Measurements from ENCODE around the gene SSH2. TPM values are rescaled to one million over a fixed set of nuclear protein-coding genes. Genes with fewer than 3 reads are reported as not detected.

SSH2 gene
- total RNA-seq, 4 donors from 2014 or later, result 20.7 to 31.1 (median 23.1) TPM

- TF ChIP-seq POLR2AphosphoS5 (IDR thresholded peaks at IDR 0.05) (no peak), POLR2A (IDR thresholded peaks at IDR 0.05; ENCODE audit: low read depth) (no peak), EP300 (IDR thresholded peaks at IDR 0.05) (no peak)
- TF ChIP-seq, protein P1, sequence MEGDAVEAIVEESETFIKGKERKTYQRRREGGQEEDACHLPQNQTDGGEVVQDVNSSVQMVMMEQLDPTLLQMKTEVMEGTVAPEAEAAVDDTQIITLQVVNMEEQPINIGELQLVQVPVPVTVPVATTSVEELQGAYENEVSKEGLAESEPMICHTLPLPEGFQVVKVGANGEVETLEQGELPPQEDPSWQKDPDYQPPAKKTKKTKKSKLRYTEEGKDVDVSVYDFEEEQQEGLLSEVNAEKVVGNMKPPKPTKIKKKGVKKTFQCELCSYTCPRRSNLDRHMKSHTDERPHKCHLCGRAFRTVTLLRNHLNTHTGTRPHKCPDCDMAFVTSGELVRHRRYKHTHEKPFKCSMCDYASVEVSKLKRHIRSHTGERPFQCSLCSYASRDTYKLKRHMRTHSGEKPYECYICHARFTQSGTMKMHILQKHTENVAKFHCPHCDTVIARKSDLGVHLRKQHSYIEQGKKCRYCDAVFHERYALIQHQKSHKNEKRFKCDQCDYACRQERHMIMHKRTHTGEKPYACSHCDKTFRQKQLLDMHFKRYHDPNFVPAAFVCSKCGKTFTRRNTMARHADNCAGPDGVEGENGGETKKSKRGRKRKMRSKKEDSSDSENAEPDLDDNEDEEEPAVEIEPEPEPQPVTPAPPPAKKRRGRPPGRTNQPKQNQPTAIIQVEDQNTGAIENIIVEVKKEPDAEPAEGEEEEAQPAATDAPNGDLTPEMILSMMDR (IDR thresholded peaks at IDR 0.05), result no peak
- intact Hi-C loops (cut with DNase I), result loop anchor here (5.0 kb wide), 1 partner anchor 40 kb away; no protein-coding TSS in a partner anchor
- WGBS, result 79% methylated on average over 6 of the region's 6 CpGs
- no peaks in the 10 kb centered on the region for H3K27me3 ChIP-seq
- peaks cover 80 to 92% (median 88%) of the 10 kb centered on the region in 4 donors for H3K4me1 ChIP-seq
- H3K27ac ChIP-seq (replicated peaks in 1 of 4), result peak overlapping the region; percentile 85 to 94 (median 88)
- no peak for DNase-seq (ENCODE audit: extremely low spot score)
- H3K9me3 ChIP-seq, result no peaks in the 10 kb centered on the region
- H3K36me3 ChIP-seq, result peaks cover 3 to 12% (median 11%) of the 10 kb centered on the region in 4 donors
- H3K4me3 ChIP-seq, result peak overlapping the region; percentile 85 to 99 (median 88)
Measured at GRCh38 chr17:29587591-29587990, 342.4 kb downstream of the SSH2 start.

DNA sequence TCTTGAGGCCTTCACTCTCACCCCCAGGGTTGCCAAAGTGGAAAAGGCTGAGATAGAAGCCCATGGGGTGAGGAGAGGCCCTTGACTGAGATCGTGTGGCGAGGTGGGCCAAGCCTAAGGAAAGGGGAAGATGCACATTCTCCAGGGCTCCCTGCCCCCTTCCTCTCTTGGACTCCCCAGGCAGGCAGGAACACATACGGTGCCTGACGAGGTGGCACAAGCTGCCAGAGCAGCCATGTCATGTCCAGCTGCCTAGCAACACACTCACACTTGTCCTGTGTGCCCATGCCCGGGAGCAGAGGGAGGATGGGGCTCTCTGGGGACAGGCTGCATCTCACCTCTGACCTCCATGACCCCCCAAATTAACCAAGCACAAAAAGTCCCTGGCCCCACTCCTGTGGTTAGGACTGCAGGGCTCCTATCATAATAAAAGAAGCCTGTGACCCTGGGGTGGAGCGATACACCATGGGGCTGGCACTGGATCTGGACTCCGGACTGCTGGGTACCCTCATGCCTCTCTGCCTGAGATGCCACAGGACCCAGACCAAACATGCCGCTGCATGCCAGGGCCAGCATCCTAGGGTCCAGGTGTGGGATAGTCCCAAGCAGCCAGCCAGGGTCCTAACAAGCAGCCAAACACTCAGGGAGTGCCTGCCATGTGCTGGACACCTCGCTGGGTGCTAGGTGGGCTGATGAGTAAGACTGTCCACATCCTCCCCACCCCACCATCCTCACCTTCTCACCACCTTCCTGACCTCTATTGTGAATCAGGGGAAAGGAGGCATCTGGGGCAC is 343.2 kb downstream of the SSH2 start:
- WGBS, result 81% methylated on average over 5 of the region's 9 CpGs
- peaks cover 10 to 19% (median 18%) of the 10 kb centered on the region in 4 donors for H3K36me3 ChIP-seq
- H3K9me3 ChIP-seq, result no peaks in the 10 kb centered on the region
- intact Hi-C loops (cut with DNase I), result loop anchor here (5.0 kb wide), 1 partner anchor 40 kb away; no protein-coding TSS in a partner anchor
- peak overlapping the region; percentile 85 to 94 (median 88) for H3K27ac ChIP-seq (replicated peaks in 1 of 4)
- TF ChIP-seq, protein P1 (IDR thresholded peaks at IDR 0.05), result no peak
- TF ChIP-seq POLR2AphosphoS5 (IDR thresholded peaks at IDR 0.05), result no peak
- no peak for TF ChIP-seq POLR2A (IDR thresholded peaks at IDR 0.05; ENCODE audit: low read depth)
- no peak for TF ChIP-seq EP300 (IDR thresholded peaks at IDR 0.05)
- H3K27me3 ChIP-seq, result no peaks in the 10 kb centered on the region
- DNase-seq (ENCODE audit: extremely low spot score), result no peak
- peak overlapping the region; percentile 85 to 99 (median 88) for H3K4me3 ChIP-seq
- peaks cover 73 to 92% (median 85%) of the 10 kb centered on the region in 4 donors for H3K4me1 ChIP-seq

- WGBS, result 52% methylated on average over 5 of the region's 8 CpGs
- TF ChIP-seq EP300 (IDR thresholded peaks at IDR 0.05), result no peak
- TF ChIP-seq, protein P1 (IDR thresholded peaks at IDR 0.05), result peak in 1 of 3 experiments; percentile 6
- peak; percentile 46 to 57 for TF ChIP-seq POLR2AphosphoS5 (IDR thresholded peaks at IDR 0.05)
- Histone ChIP-seq H3K4me3 (peak overlapping the region; percentile 32 to 50 (median 36)), H3K36me3 (peaks cover 16 to 34% (median 32%) of the 10 kb centered on the region in 4 donors), H3K9me3 (no peaks in the 10 kb centered on the region), H3K27me3 (no peaks in the 10 kb centered on the region), H3K27ac (replicated peaks in 1 of 4) (peak overlapping the region; percentile 75 to 90 (median 82)), H3K4me1 (peaks cover 64 to 92% (median 81%) of the 10 kb centered on the region in 4 donors)
- intact Hi-C loops (cut with DNase I), result loop anchor here (5.0 kb wide), 1 partner anchor 42 kb away; no protein-coding TSS in a partner anchor
- DNase-seq (ENCODE audit: extremely low spot score), result no peak
Measured at GRCh38 chr17:29585080-29585751, 344.8 kb downstream of the SSH2 start.

- intact Hi-C loops (cut with DNase I), result loop anchor here (5.0 kb wide), 2 partner anchors 33 to 43 kb away; no protein-coding TSS in a partner anchor
- H3K27ac ChIP-seq (replicated peaks in 1 of 4), result peak overlapping the region; percentile 75 to 90 (median 82)
Measured at GRCh38 chr17:29584452-29585079, 345.5 kb downstream of the SSH2 start.

More at GRCh38 chr17:29584452-29585079, 345.5 kb downstream of the SSH2 start:
- peaks cover 62 to 90% (median 78%) of the 10 kb centered on the region in 4 donors for H3K4me1 ChIP-seq
- WGBS, result 53% methylated on average over 8 of the region's 12 CpGs
- no peak for DNase-seq (ENCODE audit: extremely low spot score)
- H3K27me3 ChIP-seq, result no peaks in the 10 kb centered on the region
- H3K4me3 ChIP-seq, result peak overlapping the region; percentile 32 to 50 (median 36)
- peak in 1 of 2 donors; percentile 19 for TF ChIP-seq POLR2AphosphoS5 (IDR thresholded peaks at IDR 0.05)
- TF ChIP-seq EP300 (IDR thresholded peaks at IDR 0.05), result no peak
- H3K36me3 ChIP-seq, result peaks cover 16 to 41% (median 36%) of the 10 kb centered on the region in 4 donors
- no peaks in the 10 kb centered on the region for H3K9me3 ChIP-seq
